Measurements from ENCODE around the gene CTSZ. TPM values are rescaled to one million over a fixed set of nuclear protein-coding genes. Genes with fewer than 3 reads are reported as not detected.

CTSZ gene
- total RNA-seq, 1 experiment from 2014 or later = 37.6 TPM

DNA sequence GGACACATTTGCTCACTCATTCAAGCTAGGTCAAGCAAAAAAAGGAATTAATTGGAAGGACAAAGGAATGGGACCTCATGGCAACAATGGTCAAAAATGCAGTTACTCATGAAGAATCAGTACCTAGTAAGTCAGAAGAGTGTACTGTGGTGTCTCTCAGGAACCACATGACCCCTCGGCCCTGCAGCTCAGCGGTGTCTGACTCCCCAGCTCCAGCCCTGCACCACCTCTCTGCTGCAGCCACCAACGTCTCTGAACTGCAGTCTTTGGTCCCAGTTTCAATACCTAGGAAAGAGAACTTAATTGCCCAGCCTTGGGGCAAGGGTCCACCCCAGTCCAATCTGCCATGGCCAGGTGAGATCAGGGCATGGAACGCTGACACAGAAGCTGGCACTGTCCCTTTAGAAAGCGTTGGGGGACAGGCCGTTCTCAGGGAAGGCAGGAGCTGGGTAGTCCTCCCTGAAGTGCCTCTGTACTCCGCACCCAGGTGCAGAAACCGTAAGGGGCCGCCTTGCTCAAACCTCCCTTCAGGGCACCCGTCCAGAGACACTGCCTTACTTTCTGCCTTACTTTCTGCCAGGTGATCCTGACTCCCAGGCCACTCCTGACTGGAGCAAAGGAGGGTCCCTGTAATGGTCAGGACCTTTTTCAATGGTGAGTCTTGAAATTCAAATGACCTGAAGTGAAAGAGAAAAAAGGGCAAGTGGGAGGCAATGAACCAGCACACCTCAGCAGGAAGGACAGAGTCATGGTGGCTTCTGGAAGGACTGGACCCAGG is 39.2 kb downstream of the CTSZ start:
- peaks cover 12 to 15% of the 10 kb centered on the region in 2 experiments for H3K9me3 Mint-ChIP-seq
- H3K79me1 ChIP-seq (ENCODE audit: insufficient read depth, low read depth, low read length, poor library complexity, severe bottlenecking) = no peaks in the 10 kb centered on the region
- H3K23me2 ChIP-seq (ENCODE audit: insufficient read length, low read depth, low read length, poor library complexity, severe bottlenecking) = no peaks in the 10 kb centered on the region
- H3T11ph ChIP-seq (ENCODE audit: low read length) = no peak overlapping the region
- no peak overlapping the region; the same call in 1 of the 2 replicates for H3K14ac ChIP-seq (ENCODE audit: insufficient read depth, low read length)
- H3K4me2 ChIP-seq (ENCODE audit: insufficient read depth, insufficient read length, low read length) = no peak overlapping the region
- H3K9ac ChIP-seq (ENCODE audit: extremely low read depth, insufficient read length, low read length) = no peak overlapping the region
- no peak for DNase-seq
- H2BK15ac ChIP-seq (ENCODE audit: low read depth, low read length) = no peak overlapping the region
- no peak overlapping the region for H4K8ac ChIP-seq (replicated peaks; ENCODE audit: insufficient read length, low read depth, low read length)
- H3K36me3 Mint-ChIP-seq (ENCODE audit: insufficient read depth in 1 of 3, low read depth in 3 of 3) = peaks cover 0 to 3% (median 0%) of the 10 kb centered on the region in 3 experiments; a peak in 2 of 7 replicates
- no peak overlapping the region for H3K27ac ChIP-seq (ENCODE audit: insufficient read length, low read depth, low read length)
- no peak overlapping the region for H2BK120ac ChIP-seq (ENCODE audit: low read depth, low read length, poor library complexity, severe bottlenecking)
- H3K23ac ChIP-seq (ENCODE audit: insufficient read length, low read depth, low read length) = no peak overlapping the region
- H4K5ac ChIP-seq (ENCODE audit: insufficient read length, low read depth, low read length) = no peak overlapping the region
- H2BK12ac ChIP-seq (ENCODE audit: insufficient read length, low read depth, low read length) = no peak overlapping the region
- no peak overlapping the region for H3K4ac ChIP-seq (ENCODE audit: low read depth, low read length)
- no peaks in the 10 kb centered on the region for H4K20me1 ChIP-seq (ENCODE audit: control insufficient read depth, insufficient read depth, insufficient read length)
- H2BK5ac ChIP-seq (ENCODE audit: insufficient read length, low read length) = no peak overlapping the region
- no peak overlapping the region for H3K18ac ChIP-seq (ENCODE audit: insufficient read length, low read depth, low read length)
- H3K9me3 ChIP-seq (ENCODE audit: control insufficient read depth, low read depth, low read length) = no peaks in the 10 kb centered on the region
- H4K91ac ChIP-seq (ENCODE audit: insufficient read length, low read depth, low read length) = no peak overlapping the region
- H3K4me1 ChIP-seq (ENCODE audit: insufficient read depth, low read length) = no peaks in the 10 kb centered on the region
- no peak overlapping the region for H3K4me3 Mint-ChIP-seq
- no peaks in the 10 kb centered on the region for H3K27me3 ChIP-seq (ENCODE audit: insufficient read depth, low read length)
- no CpG with 5 or more reads among the region's 10 CpGs for WGBS (ENCODE audit: extremely low coverage, insufficient read length, low lambda C conversion rate)
- no peak overlapping the region for H2AK5ac ChIP-seq (ENCODE audit: insufficient read length, low read length)
- H3K27ac Mint-ChIP-seq = peak overlapping the region in 1 of 3 experiments; percentile 73; a peak in 1 of 7 replicates
- H3K56ac ChIP-seq (ENCODE audit: insufficient read length, low read depth, low read length) = no peak overlapping the region
- TF ChIP-seq, protein P1, sequence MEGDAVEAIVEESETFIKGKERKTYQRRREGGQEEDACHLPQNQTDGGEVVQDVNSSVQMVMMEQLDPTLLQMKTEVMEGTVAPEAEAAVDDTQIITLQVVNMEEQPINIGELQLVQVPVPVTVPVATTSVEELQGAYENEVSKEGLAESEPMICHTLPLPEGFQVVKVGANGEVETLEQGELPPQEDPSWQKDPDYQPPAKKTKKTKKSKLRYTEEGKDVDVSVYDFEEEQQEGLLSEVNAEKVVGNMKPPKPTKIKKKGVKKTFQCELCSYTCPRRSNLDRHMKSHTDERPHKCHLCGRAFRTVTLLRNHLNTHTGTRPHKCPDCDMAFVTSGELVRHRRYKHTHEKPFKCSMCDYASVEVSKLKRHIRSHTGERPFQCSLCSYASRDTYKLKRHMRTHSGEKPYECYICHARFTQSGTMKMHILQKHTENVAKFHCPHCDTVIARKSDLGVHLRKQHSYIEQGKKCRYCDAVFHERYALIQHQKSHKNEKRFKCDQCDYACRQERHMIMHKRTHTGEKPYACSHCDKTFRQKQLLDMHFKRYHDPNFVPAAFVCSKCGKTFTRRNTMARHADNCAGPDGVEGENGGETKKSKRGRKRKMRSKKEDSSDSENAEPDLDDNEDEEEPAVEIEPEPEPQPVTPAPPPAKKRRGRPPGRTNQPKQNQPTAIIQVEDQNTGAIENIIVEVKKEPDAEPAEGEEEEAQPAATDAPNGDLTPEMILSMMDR (conservative IDR thresholded peaks at IDR 0.05) = no peak
- peaks cover 11 to 12% of the 10 kb centered on the region in 2 experiments; a peak in 3 of 4 replicates for H3K4me1 Mint-ChIP-seq
- H3K79me2 ChIP-seq (ENCODE audit: insufficient read depth, low read length) = no peaks in the 10 kb centered on the region
- H3K27me3 Mint-ChIP-seq (ENCODE audit: low read depth) = peaks cover 7% of the 10 kb centered on the region
- no peak overlapping the region for H2AFZ ChIP-seq (ENCODE audit: low read length)
- no peak overlapping the region for H2BK20ac ChIP-seq (ENCODE audit: low read depth, low read length, poor library complexity, severe bottlenecking)

Measured in H9 (cell line).